Naive B cell (primary cell): Measurements from ENCODE around the gene NANS. TPM values are rescaled to one million over a fixed set of nuclear protein-coding genes. Genes with fewer than 3 reads are reported as not detected.
"Not testable (repeated sequence)": the region's sequence is repeated elsewhere in the genome, so short reads cannot be mapped to it uniquely, and the experiment has no call there.

Experiments
- ATAC-seq, 2 donors: fragments of 150-1000 bp; cut with Tn5 transposase; 2 replicates each; pipeline ENCODE4 v1.10.0; 2021; ENCODE audit warnings: low read depth in 2 of 2, mild to moderate bottlenecking in 2 of 2, moderate library complexity in 2 of 2
- DNase-seq: peaks from one replicate; pipeline ENCODE4 v3.0.0; 2022
- H3K27ac Mint-ChIP-seq, 6 donors: one replicate each; pipeline ENCODE4 v1.8.0; 2020 to 2022; ENCODE audit warnings: mild to moderate bottlenecking in 6 of 6, mixed read lengths in 6 of 6, moderate library complexity in 5 of 6, inconsistent platforms in 2 of 6
- H3K27me3 Mint-ChIP-seq, 3 donors: one replicate each; pipeline ENCODE4 v1.8.0; 2021 to 2022; ENCODE audit warnings: mixed read lengths in 3 of 3, mild to moderate bottlenecking in 1 of 3
- H3K36me3 Mint-ChIP-seq, 2 donors: one replicate each; pipeline ENCODE4 v1.8.0; 2020 to 2022; ENCODE audit warnings: mixed read lengths in 2 of 2, inconsistent platforms in 1 of 2, mild to moderate bottlenecking in 1 of 2
- H3K4me1 Mint-ChIP-seq, 3 donors: one replicate each; pipeline ENCODE4 v1.8.0; 2020 to 2022; ENCODE audit warnings: mixed read lengths in 3 of 3, inconsistent platforms in 1 of 3, mild to moderate bottlenecking in 1 of 3, moderate library complexity in 1 of 3
- H3K4me3 Mint-ChIP-seq, 8 donors: one replicate each; pipeline ENCODE4 v1.8.0; 2020 to 2022; ENCODE audit warnings: mild to moderate bottlenecking in 8 of 8, mixed read lengths in 8 of 8, moderate library complexity in 8 of 8, inconsistent platforms in 2 of 8
- H3K9me3 Mint-ChIP-seq, 7 donors: one replicate each; pipeline ENCODE4 v1.8.0; 2020 to 2022; ENCODE audit warnings: mixed read lengths in 7 of 7, mild to moderate bottlenecking in 5 of 7, inconsistent platforms in 2 of 7, moderate library complexity in 1 of 7
- polyA plus RNA-seq, 6 donors: library from polyadenylated mRNA; unstranded; fragments of 300-500 nt; fragmentation: Illumina TruSeq; gene quantifications; one replicate each; pipeline ENCODE4 v1.2.3, GENCODE V29; 2021; ENCODE audit warnings: low read depth in 6 of 6

Gene NANS, protein sequence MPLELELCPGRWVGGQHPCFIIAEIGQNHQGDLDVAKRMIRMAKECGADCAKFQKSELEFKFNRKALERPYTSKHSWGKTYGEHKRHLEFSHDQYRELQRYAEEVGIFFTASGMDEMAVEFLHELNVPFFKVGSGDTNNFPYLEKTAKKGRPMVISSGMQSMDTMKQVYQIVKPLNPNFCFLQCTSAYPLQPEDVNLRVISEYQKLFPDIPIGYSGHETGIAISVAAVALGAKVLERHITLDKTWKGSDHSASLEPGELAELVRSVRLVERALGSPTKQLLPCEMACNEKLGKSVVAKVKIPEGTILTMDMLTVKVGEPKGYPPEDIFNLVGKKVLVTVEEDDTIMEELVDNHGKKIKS
- polyA plus RNA-seq: 10 to 100 TPM; 18.8 to 41.2 (median 29.5) TPM

GRCh38 chr9:98056269-98057137 lies at the start of gene NANS:
Gene NANS (plus strand): TSS chr9:98056732. CDS start chr9:98056809, 77 bp downstream.
- Mint-ChIP-seq H3K4me3 (peak within 1 kb of the TSS; percentile 88 to 100 (median 98)), H3K4me1 (peaks cover 8 to 19% (median 14%) of the 10 kb centered on the region in 3 donors), H3K27ac (peak within 1 kb of the TSS; percentile 94 to 99 (median 98)), H3K9me3 (no peaks in the 10 kb centered on the region), H3K27me3 (no peaks in the 10 kb centered on the region), H3K36me3 (peaks cover 0 to 7% of the 10 kb centered on the region in 2 donors)
- DNase-seq: peak; percentile 90
- peak; percentile 94 to 96 for ATAC-seq

GRCh38 chr9:98007251-98007928 lies 49.1 kb upstream of the NANS start:
- ATAC-seq: no peak
- Mint-ChIP-seq H3K9me3 (no peaks in the 10 kb centered on the region), H3K36me3 (peaks cover 29 to 36% of the 10 kb centered on the region in 2 donors), H3K4me3 (no peak overlapping the region), H3K27ac (no peak overlapping the region), H3K27me3 (no peaks in the 10 kb centered on the region), H3K4me1 (peaks cover 18 to 25% (median 22%) of the 10 kb centered on the region in 3 donors)
- no peak for DNase-seq

- H3K9me3 Mint-ChIP-seq: no peaks in the 10 kb centered on the region
- no peaks in the 10 kb centered on the region for H3K27me3 Mint-ChIP-seq
- H3K36me3 Mint-ChIP-seq: peaks cover 29 to 38% of the 10 kb centered on the region in 2 donors
- H3K27ac Mint-ChIP-seq: peak overlapping the region in 1 of 6 donors; percentile 45
- H3K4me3 Mint-ChIP-seq: no peak overlapping the region
- DNase-seq (no peak), ATAC-seq (no peak)
- peaks cover 18 to 24% (median 22%) of the 10 kb centered on the region in 3 donors for H3K4me1 Mint-ChIP-seq
Measured at GRCh38 chr9:98008764-98009163, 47.8 kb upstream of the NANS start.

DNA sequence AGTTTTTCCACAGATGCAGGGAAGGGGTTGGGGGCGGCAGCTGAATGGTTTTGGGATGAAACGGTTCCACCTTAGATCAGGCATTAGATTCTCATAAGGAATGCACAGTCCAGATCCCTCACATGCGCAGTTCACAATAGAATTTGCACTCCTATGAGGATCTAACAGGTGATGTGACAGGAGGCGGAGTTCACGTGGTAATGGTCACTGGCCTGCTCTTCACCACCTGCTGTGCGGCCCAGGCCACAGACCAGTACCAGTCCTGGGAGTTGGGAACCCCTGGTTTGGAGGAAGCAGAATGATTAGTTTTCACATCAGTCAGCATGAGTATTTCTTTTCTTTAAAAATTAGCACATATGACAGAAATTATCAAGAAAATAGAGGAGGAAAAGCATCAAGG lies 47.1 kb upstream of the NANS start:
- Mint-ChIP-seq H3K4me3 (peak overlapping the region in 1 of 8 donors; percentile 7), H3K36me3 (peaks cover 29 to 37% of the 10 kb centered on the region in 2 donors), H3K27me3 (no peaks in the 10 kb centered on the region), H3K9me3 (no peaks in the 10 kb centered on the region), H3K4me1 (peaks cover 18 to 22% (median 21%) of the 10 kb centered on the region in 3 donors), H3K27ac (peak overlapping the region in 3 of 6 donors; percentile 44 to 93 (median 45))
- DNase-seq: no peak
- no peak for ATAC-seq

GRCh38 chr9:98009936-98010335 lies 46.6 kb upstream of the NANS start:
- H3K27me3 Mint-ChIP-seq: no peaks in the 10 kb centered on the region
- no peaks in the 10 kb centered on the region for H3K9me3 Mint-ChIP-seq
- H3K4me1 Mint-ChIP-seq: peaks cover 21 to 22% (median 21%) of the 10 kb centered on the region in 3 donors
- DNase-seq (no peak), ATAC-seq (no peak)
- H3K4me3 Mint-ChIP-seq: no peak overlapping the region
- peak overlapping the region in 4 of 6 donors; percentile 4 to 93 (median 36) for H3K27ac Mint-ChIP-seq
- peaks cover 25 to 34% of the 10 kb centered on the region in 2 donors for H3K36me3 Mint-ChIP-seq

DNA sequence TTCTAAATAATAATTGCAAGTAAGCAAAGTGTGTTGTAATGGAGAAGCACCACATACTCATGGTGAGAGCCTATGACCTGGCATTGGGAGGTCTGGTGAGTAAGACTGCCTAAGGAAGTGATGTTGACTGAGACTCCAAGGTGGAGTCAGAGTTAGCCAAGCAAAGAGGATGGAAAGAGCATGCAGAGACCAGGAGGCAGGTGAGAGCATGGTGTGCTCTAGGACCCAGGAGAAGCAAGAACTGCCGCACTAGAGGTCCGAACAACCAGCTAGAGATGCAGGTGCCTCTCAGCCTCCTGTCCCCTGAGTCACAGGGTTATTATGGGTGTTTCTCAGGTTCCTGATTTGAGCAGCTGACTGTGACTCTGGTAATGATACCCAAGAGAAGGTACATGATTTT lies 46.1 kb upstream of the NANS start:
- peak; percentile 98 to 100 for ATAC-seq
- no peaks in the 10 kb centered on the region for H3K9me3 Mint-ChIP-seq
- H3K27me3 Mint-ChIP-seq: no peaks in the 10 kb centered on the region
- peak overlapping the region in 3 of 8 donors; percentile 12 to 48 (median 32) for H3K4me3 Mint-ChIP-seq
- peak overlapping the region; percentile 3 to 93 (median 68) for H3K27ac Mint-ChIP-seq
- H3K4me1 Mint-ChIP-seq: peaks cover 21 to 22% (median 21%) of the 10 kb centered on the region in 3 donors
- peak; percentile 35 for DNase-seq
- H3K36me3 Mint-ChIP-seq: peaks cover 30 to 37% of the 10 kb centered on the region in 2 donors

DNA sequence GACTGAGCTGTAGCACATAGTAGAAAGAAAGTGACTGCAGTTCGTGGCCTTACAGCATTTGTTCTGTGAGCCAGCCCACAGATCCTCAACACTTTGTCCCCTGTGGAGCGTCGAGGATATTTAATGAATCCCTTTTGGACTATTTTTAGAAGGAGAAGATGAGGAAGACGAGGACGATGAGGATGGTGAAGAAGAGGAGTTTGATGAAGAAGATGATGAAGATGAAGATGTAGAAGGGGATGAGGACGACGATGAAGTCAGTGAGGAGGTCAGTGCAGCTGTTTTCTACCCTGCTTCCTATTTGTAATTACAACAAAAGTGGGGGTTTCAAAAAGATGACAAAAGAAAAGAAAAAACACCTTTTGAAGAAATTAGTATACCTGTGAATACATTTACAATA lies 45.4 kb upstream of the NANS start:
- no peaks in the 10 kb centered on the region for H3K9me3 Mint-ChIP-seq
- H3K4me3 Mint-ChIP-seq: peak overlapping the region in 2 of 8 donors; percentile 1 to 29
- H3K4me1 Mint-ChIP-seq: peaks cover 21 to 22% (median 21%) of the 10 kb centered on the region in 3 donors
- no peaks in the 10 kb centered on the region for H3K27me3 Mint-ChIP-seq
- DNase-seq: no peak
- peaks cover 27 to 39% of the 10 kb centered on the region in 2 donors for H3K36me3 Mint-ChIP-seq
- ATAC-seq: no peak
- peak overlapping the region in 5 of 6 donors; percentile 21 to 75 (median 58) for H3K27ac Mint-ChIP-seq

DNA sequence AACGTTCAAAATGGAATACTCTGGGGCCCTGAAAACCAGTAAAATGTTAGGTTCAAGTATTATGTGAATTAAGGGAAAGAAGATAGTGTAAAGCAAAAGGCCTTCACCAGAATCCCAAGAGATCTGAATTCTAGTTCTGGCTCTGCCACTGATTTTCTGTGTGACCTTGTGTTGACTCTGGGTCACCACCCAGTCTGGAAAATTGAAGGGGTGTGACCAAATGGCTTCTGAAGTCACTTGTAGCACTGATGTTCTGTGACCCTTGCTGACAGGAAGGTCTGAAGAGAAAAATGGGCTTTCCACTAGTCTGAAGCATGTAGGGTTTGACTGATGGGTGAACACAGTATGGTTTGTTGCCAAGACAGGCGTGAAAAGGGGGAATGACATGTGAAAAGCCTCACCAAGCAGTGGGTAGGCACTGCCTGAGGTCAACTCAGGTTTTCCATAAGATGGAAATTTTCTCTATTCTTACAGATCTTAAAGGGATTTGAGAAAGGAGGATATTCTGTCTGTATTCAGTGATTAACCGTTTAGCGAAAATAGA lies 40.3 kb upstream of the NANS start:
- ATAC-seq (no peak), DNase-seq (no peak)
- Mint-ChIP-seq H3K4me3 (no peak overlapping the region), H3K9me3 (no peaks in the 10 kb centered on the region), H3K27ac (peak overlapping the region in 2 of 6 donors; percentile 67 to 72), H3K4me1 (peaks cover 2 to 5% (median 3%) of the 10 kb centered on the region in 3 donors), H3K36me3 (peaks cover 13 to 37% of the 10 kb centered on the region in 2 donors), H3K27me3 (no peaks in the 10 kb centered on the region)

- DNase-seq (no peak), ATAC-seq (no peak)
- Mint-ChIP-seq H3K27me3 (no peaks in the 10 kb centered on the region), H3K4me3 (no peak overlapping the region), H3K9me3 (no peaks in the 10 kb centered on the region), H3K27ac (peak overlapping the region in 2 of 6 donors; percentile 9 to 48), H3K36me3 (peaks cover 7 to 29% of the 10 kb centered on the region in 2 donors), H3K4me1 (peaks cover 3 to 6% (median 4%) of the 10 kb centered on the region in 3 donors)
Measured at GRCh38 chr9:98017306-98017705, 39.2 kb upstream of the NANS start.

DNA sequence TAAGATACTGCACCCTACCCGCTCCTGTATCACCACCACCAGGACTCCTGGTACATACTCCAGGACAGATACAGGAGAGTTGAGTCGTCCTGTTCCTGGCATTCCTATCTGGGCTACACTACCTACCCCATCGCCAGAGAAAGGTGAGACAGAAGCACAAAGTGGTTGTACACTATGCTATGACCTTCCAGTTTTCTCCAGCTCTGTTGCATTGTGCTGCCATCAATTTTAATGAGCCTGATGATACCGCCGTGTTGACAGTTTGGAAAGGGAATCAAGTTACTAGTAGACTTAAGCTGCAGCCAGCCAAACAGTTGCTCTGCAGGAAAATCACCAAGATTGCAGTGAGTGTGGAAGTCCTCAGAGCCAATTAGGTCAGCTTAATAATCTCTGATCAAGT lies 38.2 kb upstream of the NANS start:
- Mint-ChIP-seq H3K4me1 (peaks cover 3 to 6% (median 4%) of the 10 kb centered on the region in 3 donors), H3K27ac (peak overlapping the region in 2 of 6 donors; percentile 8 to 83), H3K36me3 (peaks cover 7 to 27% of the 10 kb centered on the region in 2 donors), H3K27me3 (no peaks in the 10 kb centered on the region), H3K4me3 (no peak overlapping the region), H3K9me3 (no peaks in the 10 kb centered on the region)
- DNase-seq (no peak), ATAC-seq (no peak)

DNA sequence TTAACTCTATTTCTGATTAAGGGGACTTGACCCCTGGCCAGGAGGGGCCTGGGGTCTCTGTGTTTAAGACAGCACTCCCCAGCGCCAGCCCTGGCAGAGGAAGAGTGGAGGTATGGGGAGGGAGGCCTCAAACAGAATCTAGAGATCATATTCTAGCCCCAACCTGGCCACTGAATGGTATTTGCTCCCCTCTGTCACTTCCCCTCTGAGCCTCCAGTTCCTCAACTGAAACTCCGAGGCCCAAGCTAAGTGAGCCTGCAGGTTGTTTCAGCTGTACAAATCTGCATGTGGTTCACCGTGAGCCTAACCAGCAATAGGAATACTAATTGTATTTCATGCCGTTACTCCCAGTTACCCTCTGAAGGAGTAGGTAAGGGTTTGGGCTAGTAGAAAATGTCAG lies 37.4 kb upstream of the NANS start:
- DNase-seq: no peak
- Mint-ChIP-seq H3K4me1 (peaks cover 3 to 6% (median 4%) of the 10 kb centered on the region in 3 donors), H3K27me3 (no peaks in the 10 kb centered on the region), H3K27ac (peak overlapping the region in 2 of 6 donors; percentile 8 to 33), H3K4me3 (no peak overlapping the region), H3K9me3 (no peaks in the 10 kb centered on the region), H3K36me3 (peaks cover 7 to 27% of the 10 kb centered on the region in 2 donors)
- no peak for ATAC-seq

GRCh38 chr9:98019869-98020268 lies 36.7 kb upstream of the NANS start:
- peak overlapping the region in 2 of 6 donors; percentile 47 to 55 for H3K27ac Mint-ChIP-seq
- H3K4me3 Mint-ChIP-seq, H3K27me3 Mint-ChIP-seq, ATAC-seq, H3K9me3 Mint-ChIP-seq, H3K4me1 Mint-ChIP-seq, DNase-seq: not testable (repeated sequence)
- peaks cover 7 to 26% of the 10 kb centered on the region in 2 donors for H3K36me3 Mint-ChIP-seq
